Left colon (tissue), 2 donors: ENCODE data around the gene GPT2. TPM values are rescaled to one million over a fixed set of nuclear protein-coding genes. Genes with fewer than 3 reads are reported as not detected.
A peak's percentile ranks its signal among the peaks of the same experiment; 100 is the strongest.
"Not testable (repeated sequence)": the region's sequence is repeated elsewhere in the genome, so short reads cannot be mapped to it uniquely, and the experiment has no call there.

Experiments used
- ATAC-seq: fragments of 200-7000 bp; cut with Tn5 transposase; one replicate; pipeline ENCODE4 v1.9.1; 2020; ENCODE audit warnings: mild to moderate bottlenecking, moderate library complexity
- DNase-seq, 2 donors: peaks; one replicate each; pipeline ENCODE4 v3.0.0-alpha.2; 2020
- intact Hi-C, 2 donors: fragments of 100-400 bp; cut with DNase I in 1 of 2; cut with micrococcal nuclease in 1 of 2; formaldehyde crosslinking; loops; one replicate each; pipeline versions ENCODE4 v1.11.2 to v1.14.0; 2022; cut with DNase I, micrococcal nuclease
- total RNA-seq, 2 donors: library from RNA; stranded (reverse); fragmentation: NEBNext Ultra II Directional; extraction: Animal tissue kit (Norgen Biotek cat#: 25700); gene quantifications; one replicate each; pipeline ENCODE4 v1.2.1, GENCODE V29; 2021
- donor health status: DM: no; HTN: no; CAD: no.
- donor health status: DM: yes; HTN: yes; CAD: no.

Gene GPT2
- total RNA-seq, 2 donors from 2014 or later, result 26.8 to 32.1 TPM

DNA sequence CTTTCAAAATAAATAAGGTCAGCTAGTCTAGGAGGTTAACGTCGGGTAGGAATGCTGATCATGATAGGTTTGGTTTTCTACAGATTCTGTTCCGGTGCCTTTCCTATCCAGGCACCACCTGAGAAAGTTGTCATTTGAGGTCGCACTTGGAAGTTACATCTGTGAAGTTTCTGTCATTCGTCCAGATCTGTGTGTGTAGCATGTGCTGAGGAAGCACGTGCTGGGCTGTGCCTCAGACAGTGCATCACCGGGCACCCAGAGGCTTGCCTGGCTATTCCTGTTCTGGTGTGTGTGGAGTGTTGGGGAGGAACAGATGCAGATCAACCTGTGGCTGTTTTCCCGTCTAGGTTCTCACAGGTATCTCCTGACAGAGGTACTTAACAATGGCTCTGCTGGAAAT lies 46.7 kb downstream of the GPT2 start:
- intact Hi-C loops, result no loop called here
- DNase-seq, result no peak
- no peak for ATAC-seq

DNA sequence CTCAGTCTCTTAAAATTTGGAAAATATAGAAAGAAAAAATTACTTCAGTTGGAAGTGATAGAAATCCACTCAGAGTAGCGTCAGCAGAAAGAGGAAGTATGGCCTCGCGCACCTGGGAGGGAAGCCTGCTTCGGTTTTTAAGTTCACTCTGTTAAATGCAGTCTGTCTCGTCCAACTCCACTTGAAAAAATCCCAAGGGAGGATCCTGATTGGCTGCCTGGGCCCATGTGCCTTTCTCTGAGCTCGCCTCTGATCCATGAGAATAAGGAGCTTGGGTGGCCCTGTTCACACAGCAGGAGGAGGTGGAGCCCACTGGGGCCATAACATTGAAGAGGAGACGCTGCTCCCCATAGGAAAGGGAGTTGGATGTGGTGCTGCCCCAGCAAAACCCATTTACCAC lies 48.6 kb downstream of the GPT2 start:
- DNase-seq (no peak), ATAC-seq (no peak)
- intact Hi-C loops, result no loop called here

DNA sequence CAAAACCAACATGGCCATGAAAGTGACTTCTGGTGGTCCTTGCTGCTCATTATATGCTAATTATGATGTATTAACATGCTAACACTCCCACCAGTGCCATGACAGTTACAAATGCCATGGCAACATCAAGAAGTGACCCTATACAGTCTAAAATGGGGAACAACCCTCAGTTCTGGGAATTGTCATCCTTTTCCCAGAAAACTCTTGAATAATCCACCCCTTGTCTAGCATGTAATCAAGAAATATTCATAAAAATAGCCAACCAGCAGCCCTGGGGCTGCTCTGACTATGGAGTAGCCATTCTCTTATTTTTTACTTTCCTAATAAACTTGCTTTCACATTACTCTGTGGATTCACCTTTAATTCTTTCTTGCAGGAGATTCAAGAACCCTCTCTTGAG lies 53.4 kb downstream of the GPT2 start:
- ATAC-seq (no peak), DNase-seq (no peak)
- intact Hi-C loops, result no loop called here

DNA sequence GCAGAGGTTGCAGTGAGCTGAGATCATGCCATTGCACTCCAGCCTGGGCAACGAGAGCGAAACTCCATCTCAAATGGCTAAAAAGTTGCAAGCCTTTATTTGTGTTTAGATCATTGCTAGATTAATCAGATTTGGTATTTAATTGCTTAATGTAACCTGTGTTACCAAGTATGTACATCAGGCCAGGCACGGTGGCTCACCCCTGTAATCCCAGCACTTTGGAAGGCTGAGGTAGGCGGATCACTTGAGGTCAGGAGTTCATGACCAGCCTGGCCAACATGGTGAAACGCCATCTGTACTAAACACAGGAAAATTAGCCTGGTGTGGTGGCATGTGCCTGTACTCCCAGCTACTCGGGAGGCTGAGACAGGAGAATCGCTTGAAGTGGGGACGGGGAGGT lies 60.6 kb downstream of the GPT2 start:
- DNase-seq, intact Hi-C loops: not testable (repeated sequence)

DNA sequence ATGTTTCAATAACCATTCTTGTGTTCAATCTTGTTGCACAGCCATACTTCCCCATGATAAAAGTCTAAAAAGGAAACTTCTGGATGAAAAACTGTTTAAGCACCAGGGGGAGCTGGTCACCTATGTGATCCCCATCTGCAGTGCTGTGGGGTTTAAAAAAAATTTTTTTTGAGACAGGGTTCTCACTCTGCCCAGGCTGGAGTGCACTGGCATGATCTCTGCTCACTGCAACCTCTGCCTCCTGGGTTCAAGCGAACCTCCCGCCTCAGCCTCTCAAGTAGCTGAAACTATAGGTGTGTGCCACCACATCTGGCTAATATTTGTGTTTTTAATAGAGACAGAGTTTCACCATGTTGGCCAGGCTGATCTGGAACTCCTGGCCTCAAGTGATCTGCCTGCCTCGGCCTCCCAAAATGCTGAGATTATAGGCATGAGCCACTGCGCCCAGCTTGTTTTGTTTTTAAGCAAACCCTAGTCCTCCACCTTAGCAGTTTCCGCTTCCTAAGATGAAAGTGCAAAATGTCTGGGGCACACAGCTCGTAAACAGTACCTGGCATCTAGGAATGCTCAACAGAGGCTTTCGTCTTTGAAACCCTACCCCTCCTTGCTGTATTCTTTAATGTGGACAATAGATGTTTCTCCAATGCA lies 63.9 kb downstream of the GPT2 start:
- ATAC-seq, result peak; percentile 69
- DNase-seq, result no peak
- intact Hi-C loops, result no loop called here

More for the DNA sequence above, 60.6 kb downstream of the GPT2 start:
- ATAC-seq, result not testable (repeated sequence)

DNA sequence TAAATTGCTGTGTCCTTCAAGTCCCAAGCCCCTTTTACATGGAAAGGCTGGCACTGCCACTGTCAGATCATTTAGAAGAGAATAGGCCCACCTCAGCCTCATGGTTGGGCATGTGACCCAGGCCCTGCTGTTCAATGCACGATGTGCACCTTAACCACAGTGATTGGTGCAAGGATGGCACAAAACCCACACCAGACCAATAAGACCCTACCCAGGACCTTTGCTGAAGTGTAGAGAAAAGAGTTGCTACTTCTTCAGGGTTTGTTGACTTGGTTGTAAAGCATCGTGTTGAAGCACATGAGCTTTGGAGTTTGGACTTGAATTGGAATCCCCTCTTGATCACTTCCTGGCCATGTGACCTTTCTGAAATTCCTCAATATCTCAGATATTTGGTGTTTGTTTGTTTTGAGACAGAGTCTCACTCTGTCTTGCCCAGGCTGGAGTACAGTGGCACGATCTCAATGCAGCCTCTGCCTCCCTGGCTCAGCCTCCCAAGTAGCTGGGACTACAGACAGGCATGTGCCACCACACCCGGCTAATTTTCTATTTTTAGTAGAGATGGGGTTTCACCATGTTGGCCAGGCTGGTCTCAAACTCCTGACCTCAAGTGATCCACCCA lies 64.5 kb downstream of the GPT2 start:
- ATAC-seq (no peak), DNase-seq (no peak)
- intact Hi-C loops, result no loop called here

DNA sequence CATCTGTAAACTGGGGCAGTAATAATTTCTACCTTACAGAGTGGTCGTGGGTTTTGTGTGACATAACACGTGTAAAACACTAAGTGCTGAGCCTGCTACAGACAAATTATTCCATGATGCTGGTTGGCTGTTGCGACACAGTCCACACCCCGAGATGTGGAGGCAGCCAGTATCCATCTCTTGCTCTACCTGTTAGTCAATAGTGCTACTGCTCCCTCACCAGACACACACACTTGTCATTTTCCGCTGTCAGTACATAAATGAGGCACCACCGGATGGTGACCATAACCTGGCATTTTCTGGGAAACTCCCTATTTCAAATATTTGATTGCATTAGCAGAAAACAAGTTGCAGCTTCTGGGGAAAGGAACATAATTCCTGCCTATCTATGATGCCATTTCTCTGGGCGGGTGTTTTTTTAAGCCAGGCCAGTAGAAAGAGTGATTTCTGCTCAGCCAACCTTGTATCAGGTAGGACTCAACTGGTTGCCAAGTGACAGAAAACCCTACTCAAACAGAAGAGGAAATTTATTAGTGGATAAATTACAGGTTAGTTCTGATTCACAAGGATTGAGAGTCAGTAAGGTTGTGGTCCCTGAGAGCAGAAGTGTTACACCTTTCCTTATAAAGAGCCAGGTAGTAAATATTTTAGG lies 65.2 kb downstream of the GPT2 start:
- intact Hi-C loops, result no loop called here
- ATAC-seq, result no peak

DNA sequence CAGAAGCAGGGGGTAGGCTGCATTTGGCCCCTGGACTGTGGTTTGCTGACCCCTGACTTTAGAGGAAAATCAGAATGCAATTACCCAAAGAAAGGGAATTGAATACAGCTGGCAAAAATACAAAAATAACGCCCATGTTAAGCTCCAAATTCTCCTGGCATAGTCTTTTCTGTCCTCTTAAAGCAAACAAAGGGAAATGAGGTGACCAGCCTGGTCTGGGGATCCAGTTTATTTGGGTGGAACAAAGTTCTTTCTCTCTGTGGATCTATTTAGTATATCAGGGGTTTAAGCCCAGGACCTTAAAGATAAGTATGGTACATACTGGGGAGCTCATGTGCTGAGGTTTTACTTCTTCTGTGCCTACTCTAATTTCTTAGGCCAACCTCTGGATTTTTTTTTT lies 65.8 kb downstream of the GPT2 start:
- intact Hi-C loops, result no loop called here
- no peak for ATAC-seq
- DNase-seq, result no peak

More for the DNA sequence above, 65.2 kb downstream of the GPT2 start:
- no peak for DNase-seq

DNA sequence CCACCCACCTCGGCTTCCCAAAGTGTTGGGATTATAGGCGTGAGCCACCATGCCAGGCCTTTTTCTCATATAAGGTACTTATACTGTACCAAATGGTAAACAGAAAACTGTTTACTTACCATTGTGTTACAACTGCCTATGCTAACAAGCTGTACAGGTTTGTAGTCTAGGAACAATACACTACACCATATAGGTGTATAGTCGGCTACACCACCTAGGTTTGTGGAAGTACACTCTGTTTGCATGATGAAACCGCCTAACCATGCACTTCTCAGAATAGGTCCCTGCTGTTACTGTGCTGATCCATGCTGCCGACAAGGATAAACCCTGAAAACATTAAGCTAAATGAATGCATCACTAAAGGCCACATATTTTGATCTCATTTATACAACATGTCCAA lies 70.4 kb downstream of the GPT2 start:
- intact Hi-C loops, result no loop called here
- DNase-seq (no peak), ATAC-seq (peak; percentile 70)

DNA sequence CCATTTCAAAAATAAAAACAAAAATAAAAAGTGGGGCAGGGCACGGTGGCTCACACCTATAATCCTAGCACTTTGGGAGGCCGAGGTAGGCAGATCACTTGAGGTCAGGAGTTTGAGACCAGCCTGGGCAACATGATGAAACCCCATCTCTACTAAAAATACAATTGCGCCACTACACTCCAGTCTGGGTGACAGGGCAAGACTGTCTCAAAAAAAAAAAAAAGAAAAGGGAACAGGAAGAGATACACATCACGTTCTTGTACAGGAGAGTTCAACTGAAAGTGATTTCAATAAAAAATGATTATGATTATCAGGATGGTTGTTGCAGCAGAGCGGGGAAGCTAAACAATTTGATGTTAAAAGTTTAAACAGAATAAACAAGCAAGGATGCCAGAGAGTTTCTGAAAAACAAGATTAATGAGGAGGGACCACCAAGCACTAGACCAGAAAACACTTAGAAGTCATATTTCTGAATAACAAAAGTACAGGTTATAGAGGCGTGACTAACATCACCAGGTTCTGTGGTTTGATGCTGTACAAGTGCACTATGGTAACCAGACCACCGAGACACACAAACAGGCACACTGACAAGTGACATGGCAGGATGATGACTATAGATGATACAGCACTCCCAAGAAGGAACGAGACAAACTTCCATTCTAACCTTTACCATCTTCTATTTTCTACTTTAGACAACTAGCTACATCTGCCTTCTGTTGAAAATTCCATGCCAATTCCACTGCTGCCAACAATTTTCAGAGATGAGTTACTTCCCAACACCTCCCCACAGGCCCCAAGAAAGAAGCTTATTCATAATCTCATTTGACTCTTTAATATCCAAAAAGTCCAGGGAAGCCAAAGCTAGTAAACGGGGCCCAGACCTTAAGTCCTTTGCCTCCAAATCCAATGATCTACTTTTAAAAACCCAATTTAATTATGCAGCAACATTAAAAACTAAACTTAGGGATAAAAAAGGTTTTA lies 77.5 kb downstream of the GPT2 start:
- intact Hi-C loops, result no loop called here
- DNase-seq, result no peak
- no peak for ATAC-seq

DNA sequence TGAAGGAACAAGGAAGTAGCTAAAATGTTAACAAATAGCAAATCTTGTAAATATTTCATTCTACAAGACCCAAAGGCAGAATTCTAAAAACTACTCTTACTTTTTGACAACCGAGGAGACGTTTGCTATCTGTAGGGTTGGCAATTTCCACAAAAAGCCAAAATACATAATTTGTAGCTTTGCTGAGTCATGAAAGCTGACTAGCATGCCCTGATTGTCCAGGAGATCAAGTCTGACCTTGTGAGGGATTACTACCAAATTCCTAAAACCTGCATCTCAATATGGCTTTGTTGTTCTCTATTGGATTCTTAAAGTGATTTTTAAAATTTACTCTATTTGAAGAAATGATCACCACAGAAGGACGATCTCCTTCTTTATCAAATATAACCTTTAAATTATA lies 78.5 kb downstream of the GPT2 start:
- intact Hi-C loops, result no loop called here
- ATAC-seq (no peak), DNase-seq (no peak)

DNA sequence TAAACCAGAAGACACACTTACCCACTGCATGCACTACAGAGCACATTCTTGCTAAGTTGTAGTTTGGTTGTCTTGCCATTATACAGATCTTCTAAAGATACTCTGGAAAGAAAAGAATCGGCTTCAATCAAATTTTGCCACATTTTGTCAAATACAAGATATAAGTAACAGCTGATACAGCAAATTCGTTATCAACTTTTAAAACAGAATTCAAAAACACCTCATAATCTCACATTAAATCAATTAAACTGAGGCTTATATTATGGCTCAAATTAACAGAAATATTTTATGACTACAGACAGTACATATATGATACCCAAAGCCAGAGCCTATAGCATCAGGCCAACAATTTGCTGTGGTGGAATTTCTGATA lies 83.9 kb downstream of the GPT2 start:
- DNase-seq, result no peak
- no peak for ATAC-seq
- intact Hi-C loops, result no loop called here

DNA sequence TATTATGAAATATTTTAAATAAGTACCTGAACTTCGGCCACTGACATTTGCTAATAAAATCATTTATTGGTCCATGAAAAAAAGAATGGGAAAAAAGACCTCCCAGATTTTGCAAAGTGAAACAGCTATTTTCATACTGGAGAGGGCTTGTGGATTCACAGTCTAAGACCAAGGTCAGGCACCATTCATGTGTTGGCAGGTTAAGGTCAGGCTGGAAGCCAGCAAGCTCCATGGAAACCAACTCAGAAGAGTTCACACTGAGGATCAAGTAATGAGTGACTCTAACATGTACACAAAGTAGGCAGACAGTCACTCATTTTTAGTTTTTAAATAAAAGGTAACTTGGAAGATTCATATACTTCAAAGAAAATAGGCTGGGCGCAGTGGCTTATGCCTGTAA lies 85.9 kb downstream of the GPT2 start:
- no peak for ATAC-seq

DNA sequence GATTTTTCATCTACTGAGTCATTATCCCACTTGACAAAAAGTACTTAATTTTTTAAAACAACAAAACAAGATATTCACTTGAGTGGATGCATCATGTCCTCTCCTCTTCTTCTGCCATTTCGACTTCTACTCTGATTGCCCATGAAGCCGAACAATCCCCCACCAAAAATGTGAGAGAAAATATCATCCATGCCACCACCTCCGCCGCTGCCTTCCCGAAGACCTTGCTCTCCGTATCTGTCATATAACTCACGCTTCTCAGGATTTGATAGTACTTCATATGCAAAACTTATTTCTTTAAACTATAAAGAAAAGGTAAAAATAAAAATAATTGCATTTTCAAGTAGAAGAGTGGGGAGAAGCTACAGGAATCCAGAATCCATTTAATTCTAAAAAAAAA lies 87.1 kb downstream of the GPT2 start:
- no peak for ATAC-seq
- no peak for DNase-seq
- intact Hi-C loops, result no loop called here

More for the DNA sequence above, 85.9 kb downstream of the GPT2 start:
- intact Hi-C loops, result no loop called here
- no peak for DNase-seq

DNA sequence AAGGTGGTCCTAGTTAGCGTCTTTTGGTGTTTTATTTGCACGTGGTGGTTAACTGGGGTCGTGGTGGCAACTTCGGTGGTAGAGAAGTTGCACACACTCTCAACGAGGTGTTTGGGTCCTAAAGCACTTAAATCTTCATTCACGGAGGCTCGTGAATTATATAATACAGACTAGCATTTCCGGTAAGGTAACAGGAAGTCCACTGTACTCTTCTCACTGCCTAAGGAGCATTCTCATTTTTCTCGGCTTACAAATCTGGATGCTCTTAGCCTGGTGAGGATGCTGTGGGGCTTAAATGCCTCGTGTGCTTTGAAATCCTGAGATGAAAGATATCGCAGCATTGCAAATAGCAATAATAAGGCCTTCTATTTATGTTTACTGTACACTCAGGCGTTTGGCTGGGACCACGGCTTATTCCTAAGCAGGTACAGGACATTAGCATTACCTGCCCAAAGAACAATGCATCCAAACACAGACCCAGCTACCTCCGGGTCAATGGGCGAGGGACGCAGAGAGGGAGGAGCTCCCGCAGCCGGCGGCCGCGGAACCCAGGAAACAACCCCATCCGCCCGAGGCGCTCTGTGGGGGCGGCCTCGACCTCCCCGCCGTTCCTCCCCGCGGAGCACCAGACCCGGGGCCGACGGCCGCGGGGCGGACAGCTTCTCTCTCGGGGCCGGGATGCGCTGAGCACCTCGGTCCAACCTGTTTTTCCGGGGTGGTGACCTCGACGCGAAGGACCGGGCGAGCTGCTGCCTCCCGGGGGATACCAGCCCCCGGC lies 88.5 kb downstream of the GPT2 start:
- intact Hi-C loops, result no loop called here
- DNase-seq (peak; percentile 43 to 61), ATAC-seq (peak; percentile 50)

DNA sequence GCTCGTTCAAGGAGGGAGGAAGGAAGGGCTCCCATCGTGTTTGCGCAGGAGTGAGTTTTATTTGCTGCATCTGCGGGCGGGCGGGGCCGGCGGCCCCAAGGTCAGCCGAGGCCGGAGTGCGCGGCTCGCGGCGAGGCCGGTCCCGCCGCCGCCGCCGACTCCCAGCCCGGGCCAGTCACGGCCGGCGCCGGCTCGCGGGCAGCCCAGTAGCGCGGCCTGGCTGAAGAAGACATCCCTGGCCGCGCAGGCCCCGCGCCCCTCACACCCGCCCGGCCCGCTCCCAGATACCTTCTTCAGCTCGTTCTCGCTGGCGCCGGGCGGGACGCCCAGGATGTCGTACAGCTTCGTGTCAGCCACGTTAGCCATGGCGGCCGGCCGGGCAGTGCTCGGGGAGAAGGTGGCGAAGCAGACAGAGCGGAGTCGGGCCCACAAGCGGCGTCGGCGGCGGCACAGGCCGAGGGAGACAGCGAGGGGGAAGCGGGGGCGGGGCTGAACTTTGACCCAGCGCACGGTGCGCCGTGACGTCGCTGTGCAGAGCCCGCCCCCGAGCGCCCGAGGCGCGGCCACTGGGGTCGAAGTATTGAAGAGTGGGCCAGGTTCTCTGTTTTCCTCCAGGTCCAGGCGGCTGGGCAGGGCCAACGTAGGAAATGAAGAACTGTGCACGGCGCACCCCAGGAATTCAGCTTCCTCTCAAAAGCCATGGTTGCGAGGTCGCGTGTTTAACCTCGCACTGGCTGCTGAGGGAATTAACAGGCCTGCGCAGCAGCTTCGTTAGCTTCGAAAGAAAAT lies 89.2 kb downstream of the GPT2 start, which contains the start of gene DNAJA2:
TSS of gene DNAJA2 (minus strand) at position 468 of the 789 bp plus-strand sequence. CDS start at position 366, 102 bp downstream.
- DNase-seq, result peak; percentile 90 to 97
- peak; percentile 95 for ATAC-seq
- intact Hi-C loops, result no loop called here

DNA sequence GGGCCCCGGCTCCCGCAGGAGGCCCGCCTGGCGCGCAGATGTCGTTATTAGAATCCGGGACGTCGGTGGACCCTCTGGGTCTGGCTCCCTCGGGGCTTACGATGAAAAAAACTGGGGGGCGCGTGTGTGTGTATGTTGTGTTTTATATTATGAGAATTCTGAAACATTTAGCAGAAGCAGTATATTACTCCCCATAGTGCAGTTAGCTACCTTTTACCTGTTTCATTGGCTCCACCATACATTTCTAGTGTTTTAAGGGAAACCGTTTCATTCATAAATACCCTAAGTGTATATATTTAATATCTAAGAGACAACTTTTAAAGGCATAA lies 89.8 kb downstream of the GPT2 start:
- ATAC-seq, result no peak
- intact Hi-C loops, result no loop called here

DNA sequence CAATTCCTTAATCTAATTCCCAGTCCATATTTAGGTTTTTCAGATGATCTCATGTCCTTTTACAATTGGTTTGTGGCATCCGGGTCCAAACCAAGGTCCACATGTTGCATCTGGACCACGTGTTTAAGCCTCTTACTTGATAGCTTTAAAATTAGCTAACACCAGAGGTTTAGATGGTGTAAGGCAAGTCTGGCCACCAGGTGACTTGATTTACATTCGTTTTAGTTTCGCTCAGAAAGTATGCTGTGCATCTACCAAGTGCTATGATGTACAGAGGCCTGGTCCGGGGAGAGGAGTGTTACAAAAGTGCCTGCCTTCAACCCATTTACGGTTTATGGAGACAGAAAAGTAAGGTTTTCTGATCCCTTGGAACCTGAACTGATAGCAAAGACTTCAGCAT lies 90.2 kb downstream of the GPT2 start:
- intact Hi-C loops, result no loop called here
- DNase-seq (peak in 1 of 2 donors; percentile 13), ATAC-seq (no peak)

More for the DNA sequence above, 89.8 kb downstream of the GPT2 start:
- DNase-seq, result no peak
